Measurements from ENCODE around the gene PSME3IP1. TPM values are rescaled to one million over a fixed set of nuclear protein-coding genes. Genes with fewer than 3 reads are reported as not detected.

PSME3IP1 gene
- total and polyA plus RNA-seq, 2 of the 8 experiments (the other 6 are each of a cell fraction or from before 2014, with no cell fraction given) = 95.1 to 98.3 TPM

- H4K91ac ChIP-seq (replicated peaks; ENCODE audit: insufficient read length, low read length) = no peak overlapping the region
- no peak overlapping the region for H2AK5ac ChIP-seq (ENCODE audit: low read depth, low read length)
- no peak overlapping the region for H3K27ac ChIP-seq (ENCODE audit: low read depth, low read length)
- 94% methylated on average over 1 of the region's 1 CpG; no CpG with 5 or more reads in 1 of the 2 experiments for WGBS, 2 experiments (ENCODE audit: extremely low coverage in 1 of 2, insufficient coverage in 1 of 2, insufficient read length in 1 of 2, insufficient replicate concordance in 2 of 2, low coverage in 1 of 2, low lambda C conversion rate in 2 of 2, missing lambda C conversion rate in 1 of 2)
- H3K18ac ChIP-seq (ENCODE audit: extremely low read depth, low read length) = no peak overlapping the region
- H2BK5ac ChIP-seq (ENCODE audit: low read depth, low read length) = no peak overlapping the region
- CTCF ChIA-PET (ENCODE audit: partially characterized antibody) = interaction anchor here (1.1 to 2.2 kb wide), 2 partner anchors 12 to 80 kb away, joined by 4 to 11 read pairs; no protein-coding TSS in a partner anchor
- no peak overlapping the region for H3K14ac ChIP-seq (ENCODE audit: insufficient read length)
- H2BK12ac ChIP-seq (ENCODE audit: low read depth, low read length) = no peak overlapping the region
- POLR2A ChIA-PET (ENCODE audit: partially characterized antibody) = no interaction called here
- no peak overlapping the region for H4K5ac ChIP-seq (ENCODE audit: insufficient read length, low read depth, low read length)
- H3K27me3 ChIP-seq (replicated peaks in 1 of 4; ENCODE audit: control insufficient read depth in 3 of 4, extremely low read depth in 1 of 4, insufficient read depth in 3 of 4, low read length in 3 of 4) = no peaks in the 10 kb centered on the region
- no peak overlapping the region for H2BK20ac ChIP-seq (ENCODE audit: low read length)
- H3K9ac ChIP-seq (replicated peaks in 1 of 4; ENCODE audit: extremely low read depth in 1 of 4, low read depth in 3 of 4, low read length in 3 of 4) = no peak overlapping the region
- H2AFZ ChIP-seq (ENCODE audit: low read length) = no peak overlapping the region
- H3K4me3 ChIP-seq (ENCODE audit: extremely low read depth in 1 of 4, insufficient read depth in 2 of 4, low read depth in 3 of 4, low read length in 4 of 4) = no peak overlapping the region
- peaks cover 0 to 1% of the 10 kb centered on the region in 2 experiments for H4K20me1 ChIP-seq (replicated peaks in 1 of 2; ENCODE audit: control insufficient read depth in 1 of 2, insufficient read depth in 2 of 2, low read length in 2 of 2)
- peaks cover 18 to 55% (median 39%) of the 10 kb centered on the region in 4 experiments for H3K36me3 ChIP-seq (ENCODE audit: control insufficient read depth in 2 of 4, insufficient read depth in 4 of 4, low read length in 3 of 4)
- no peaks in the 10 kb centered on the region for H3K79me2 ChIP-seq (ENCODE audit: control insufficient read depth in 1 of 2, insufficient read depth in 2 of 2, low read length in 2 of 2)
- DNase-seq (ENCODE audit: low read depth in 1 of 2, low spot score in 2 of 2) = no peak
- H3K4ac ChIP-seq (replicated peaks; ENCODE audit: insufficient read length, low read depth, low read length) = no peak overlapping the region
- H3K23me2 ChIP-seq (ENCODE audit: low read depth, low read length) = no peaks in the 10 kb centered on the region
- H3K23ac ChIP-seq (ENCODE audit: insufficient read length) = no peak overlapping the region
- no peak overlapping the region for H3K56ac ChIP-seq (replicated peaks; ENCODE audit: insufficient read length, low read depth, low read length)
- no peak for FAIRE-seq
- peaks cover 0 to 2% (median 0%) of the 10 kb centered on the region in 4 experiments; a peak in 2 of 7 replicates for H3K4me1 ChIP-seq (replicated peaks in 1 of 4; ENCODE audit: control insufficient read depth in 3 of 4, insufficient read depth in 4 of 4, low read length in 3 of 4)
- H4K8ac ChIP-seq (ENCODE audit: extremely low read depth, insufficient read depth, low read length) = no peak overlapping the region
- no peaks in the 10 kb centered on the region for H3K79me1 ChIP-seq (ENCODE audit: low read depth, low read length)
- no peak overlapping the region for H3K4me2 ChIP-seq (ENCODE audit: insufficient read depth in 1 of 2, low read depth in 2 of 2, low read length in 2 of 2)
- H3K9me3 ChIP-seq (ENCODE audit: insufficient read depth in 2 of 2, low read depth in 1 of 2, low read length in 1 of 2) = no peaks in the 10 kb centered on the region
- no peak overlapping the region for H2BK15ac ChIP-seq (ENCODE audit: low read length)
- H2BK120ac ChIP-seq (replicated peaks; ENCODE audit: low read depth, low read length) = no peak overlapping the region
- no peak for TF ChIP-seq JUND (IDR thresholded peaks at IDR 0.05; ENCODE audit: low read length)
- TF ChIP-seq, protein P1, sequence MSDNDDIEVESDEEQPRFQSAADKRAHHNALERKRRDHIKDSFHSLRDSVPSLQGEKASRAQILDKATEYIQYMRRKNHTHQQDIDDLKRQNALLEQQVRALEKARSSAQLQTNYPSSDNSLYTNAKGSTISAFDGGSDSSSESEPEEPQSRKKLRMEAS (IDR thresholded peaks at IDR 0.05) = no peak
- TF ChIP-seq CHD1 (IDR thresholded peaks at IDR 0.05; ENCODE audit: low read depth, low read length) = no peak
- TF ChIP-seq EP300 (IDR thresholded peaks at IDR 0.05; ENCODE audit: borderline replicate concordance in 1 of 2, low read depth in 2 of 2, low read length in 2 of 2) = no peak
- TF ChIP-seq CTBP2 (IDR thresholded peaks at IDR 0.05; ENCODE audit: borderline replicate concordance, insufficient read depth, insufficient read length, low read length) = no peak
- no peak for TF ChIP-seq CHD2 (IDR thresholded peaks at IDR 0.05; ENCODE audit: low read length)
- no peak for TF ChIP-seq SRF (IDR thresholded peaks at IDR 0.05; ENCODE audit: low read depth, low read length)
- TF ChIP-seq MAFK (IDR thresholded peaks at IDR 0.05; ENCODE audit: low read depth, low read length) = no peak
- TF ChIP-seq JUN (IDR thresholded peaks at IDR 0.05; ENCODE audit: low read depth, low read length) = no peak
- no peak for TF ChIP-seq POLR2AphosphoS5 (IDR thresholded peaks at IDR 0.05; ENCODE audit: low read depth, low read length)
- TF ChIP-seq USF2 (IDR thresholded peaks at IDR 0.05; ENCODE audit: low read length) = no peak
- no peak for TF ChIP-seq SIX5 (IDR thresholded peaks at IDR 0.05; ENCODE audit: low read depth, low read length)
- no peak for TF ChIP-seq RNF2 (IDR thresholded peaks at IDR 0.05; ENCODE audit: borderline replicate concordance, low read depth, low read length, missing control alignments, poor library complexity, severe bottlenecking)
Measured at GRCh38 chr16:57163842-57164241, 22.0 kb downstream of the PSME3IP1 start.
